Subcutaneous adipose tissue (tissue), 4 donors: ENCODE data around the gene RMP24. TPM values are rescaled to one million over a fixed set of nuclear protein-coding genes. Genes with fewer than 3 reads are reported as not detected.

Experiments
- CTCF ChIP-seq: fragments of 450-650 bp; IDR thresholded peaks from one replicate; pipeline ENCODE4 v1.5.1; 2016; ENCODE audit warnings: low read depth, mild to moderate bottlenecking, control low read depth, antibody characterized with exemption, moderate library complexity
- small RNA-seq: library from RNA; depleted of rRNA; stranded (forward); fragments of <200 nt; gene quantifications from one replicate; pipeline ENCODE3, GENCODE V24; 2016
- total RNA-seq, 4 donors: library from RNA; depleted of rRNA; stranded (reverse); fragments of >200 nt; gene quantifications; one replicate each; pipeline ENCODE4 v1.1.0, GENCODE V29; 2016

The RMP24 gene

DNA sequence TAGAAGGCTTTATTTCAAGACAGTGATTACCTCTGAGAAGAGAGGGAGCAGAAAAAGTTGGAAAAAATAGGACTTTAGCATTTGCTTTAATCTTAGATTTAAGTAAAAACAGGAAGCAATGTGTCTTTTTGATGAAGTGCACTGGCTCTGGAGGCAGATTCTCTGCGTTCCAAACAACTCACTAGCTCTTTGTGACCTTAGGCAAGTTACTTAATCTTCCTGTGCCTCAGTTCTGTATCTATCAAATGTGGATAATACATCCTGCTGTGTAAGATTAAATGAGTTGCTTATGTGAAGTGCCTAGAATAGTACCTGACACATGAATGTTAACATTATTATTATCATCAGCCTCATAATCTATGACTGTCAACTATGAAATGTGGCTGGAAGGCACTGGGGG is 52.5 kb downstream of the RMP24 start:
- no peak for TF ChIP-seq CTCF

DNA sequence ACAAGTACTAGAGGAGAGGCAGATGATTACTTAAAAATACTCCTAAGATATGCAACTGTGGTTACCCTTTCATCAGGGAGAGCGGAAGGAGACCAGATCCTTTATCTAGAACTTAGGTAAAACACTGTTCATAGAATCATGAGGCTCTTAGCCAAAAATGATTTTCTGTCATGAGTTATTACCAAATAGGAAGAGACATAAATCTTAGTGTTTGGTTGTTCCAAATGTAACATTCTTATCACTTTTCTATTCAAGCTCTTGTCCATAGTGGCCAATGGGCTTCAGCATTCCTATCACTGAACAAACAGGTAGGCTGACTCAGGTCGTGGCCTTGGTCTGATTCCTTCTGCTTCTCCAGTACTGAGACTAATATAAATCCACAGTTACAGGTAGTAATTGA is 56.4 kb downstream of the RMP24 start:
- no peak for TF ChIP-seq CTCF

Small RNA genes lying within 50 kb of the gene (small RNA-seq; reads per million reads assigned to genes)
- not detected for gene MIR3929

Other genes with a start within 250 kb of the RMP24 start
- 10 to 100 TPM; 43.9 to 76.3 (median 62.3) TPM for gene RPRD1A, start 94.9 kb downstream of the RMP24 start, total RNA-seq
- gene SLC39A6, start 156.7 kb downstream of the RMP24 start, total RNA-seq, result 10 to 100 TPM; 30.3 to 59.0 (median 48.2) TPM
- gene ELP2, start 157.2 kb downstream of the RMP24 start, total RNA-seq, result 10 to 100 TPM; 68.3 to 78.4 (median 74.3) TPM
- gene MOCOS, start 214.8 kb downstream of the RMP24 start, total RNA-seq, result 10 to 100 TPM in 2 of 4 donors, 1 to 10 TPM in 2; 3.9 to 16.8 (median 8.7) TPM